ENCODE results near the gene RXRG. TPM values are rescaled to one million over a fixed set of nuclear protein-coding genes. Genes with fewer than 3 reads are reported as not detected.

The RXRG gene
- total and polyA plus RNA-seq, 2 of the 8 experiments (the other 6 are each of a cell fraction or from before 2014, with no cell fraction given) = not detected

DNA sequence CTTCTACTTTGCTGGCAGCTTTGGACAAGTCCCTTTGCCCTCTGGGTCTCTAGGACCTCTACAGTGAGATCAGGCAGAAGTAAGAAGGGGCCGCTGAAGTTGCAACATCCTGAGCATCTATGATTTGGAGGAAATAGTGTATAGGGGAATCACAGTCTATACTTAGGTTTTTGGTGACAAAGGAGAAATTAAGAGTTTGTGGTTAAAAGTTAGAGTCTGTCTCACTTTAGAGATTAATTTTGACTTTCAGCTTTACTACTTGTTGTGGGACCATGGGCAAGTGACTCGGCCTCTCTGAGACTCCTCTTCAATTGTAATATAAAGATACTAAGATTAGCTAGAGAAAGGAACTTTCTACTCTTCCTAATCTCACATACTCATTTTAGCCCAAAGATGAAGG, 55.3 kb downstream of the RXRG start (continued):
- TF ChIP-seq, protein P1, sequence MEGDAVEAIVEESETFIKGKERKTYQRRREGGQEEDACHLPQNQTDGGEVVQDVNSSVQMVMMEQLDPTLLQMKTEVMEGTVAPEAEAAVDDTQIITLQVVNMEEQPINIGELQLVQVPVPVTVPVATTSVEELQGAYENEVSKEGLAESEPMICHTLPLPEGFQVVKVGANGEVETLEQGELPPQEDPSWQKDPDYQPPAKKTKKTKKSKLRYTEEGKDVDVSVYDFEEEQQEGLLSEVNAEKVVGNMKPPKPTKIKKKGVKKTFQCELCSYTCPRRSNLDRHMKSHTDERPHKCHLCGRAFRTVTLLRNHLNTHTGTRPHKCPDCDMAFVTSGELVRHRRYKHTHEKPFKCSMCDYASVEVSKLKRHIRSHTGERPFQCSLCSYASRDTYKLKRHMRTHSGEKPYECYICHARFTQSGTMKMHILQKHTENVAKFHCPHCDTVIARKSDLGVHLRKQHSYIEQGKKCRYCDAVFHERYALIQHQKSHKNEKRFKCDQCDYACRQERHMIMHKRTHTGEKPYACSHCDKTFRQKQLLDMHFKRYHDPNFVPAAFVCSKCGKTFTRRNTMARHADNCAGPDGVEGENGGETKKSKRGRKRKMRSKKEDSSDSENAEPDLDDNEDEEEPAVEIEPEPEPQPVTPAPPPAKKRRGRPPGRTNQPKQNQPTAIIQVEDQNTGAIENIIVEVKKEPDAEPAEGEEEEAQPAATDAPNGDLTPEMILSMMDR (IDR thresholded peaks at IDR 0.05; ENCODE audit: control extremely low read depth in 1 of 3, insufficient read depth in 1 of 3, low read depth in 1 of 3, low read length in 3 of 3) = no peak
